ENCODE results near the gene SLC12A1. TPM values are rescaled to one million over a fixed set of nuclear protein-coding genes. Genes with fewer than 3 reads are reported as not detected.

Gene SLC12A1
- polyA plus RNA-seq, 1 of the 3 experiments (the other 2 are of a cell fraction) = not detected

GRCh38 chr15:48292458-48292857, 86.4 kb downstream of the SLC12A1 start:
- Histone ChIP-seq H3K27me3 (ENCODE audit: insufficient read depth) (no peaks in the 10 kb centered on the region), H3K9ac (no peak overlapping the region), H3K4me2 (no peak overlapping the region), H3K4me1 (ENCODE audit: control insufficient read depth in 1 of 2, insufficient read depth in 2 of 2, low read depth in 1 of 2, low read length in 1 of 2) (no peaks in the 10 kb centered on the region), H3K27ac (ENCODE audit: low read depth in 2 of 2, low read length in 1 of 2) (no peak overlapping the region), H3K9me3 (no peaks in the 10 kb centered on the region), H3K9me2 (no peaks in the 10 kb centered on the region), H3K4me3 (ENCODE audit: low read depth in 2 of 2, low read length in 1 of 2) (no peak overlapping the region), H3K79me2 (ENCODE audit: insufficient read depth) (no peaks in the 10 kb centered on the region), H4K20me1 (ENCODE audit: insufficient read depth) (no peaks in the 10 kb centered on the region), H2AFZ (ENCODE audit: low read depth) (no peak overlapping the region), H3K36me3 (replicated peaks in 1 of 2; ENCODE audit: control insufficient read depth in 1 of 2, insufficient read depth in 2 of 2, low read length in 1 of 2) (no peaks in the 10 kb centered on the region), H3F3A (replicated peaks; ENCODE audit: insufficient read depth) (no peaks in the 10 kb centered on the region)
- POLR2A ChIA-PET = no interaction called here
- CTCF ChIA-PET = interaction anchor here (4.4 kb wide), 1 partner anchor 8 kb away, joined by 19 read pairs; no protein-coding TSS in a partner anchor
- DNase-seq = no peak
- 69% methylated on average over 4 of the region's 4 CpGs for whole genome bisulfite sequencing (ENCODE audit: low lambda C conversion rate)
- TF ChIP-seq, protein P1, sequence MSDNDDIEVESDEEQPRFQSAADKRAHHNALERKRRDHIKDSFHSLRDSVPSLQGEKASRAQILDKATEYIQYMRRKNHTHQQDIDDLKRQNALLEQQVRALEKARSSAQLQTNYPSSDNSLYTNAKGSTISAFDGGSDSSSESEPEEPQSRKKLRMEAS (IDR thresholded peaks at IDR 0.05; ENCODE audit: low read depth) = no peak
- TF ChIP-seq TAF1 (IDR thresholded peaks at IDR 0.05; ENCODE audit: borderline replicate concordance, low read depth, low read length) (no peak), NFIC (IDR thresholded peaks at IDR 0.05; ENCODE audit: borderline replicate concordance) (no peak), MXI1 (IDR thresholded peaks at IDR 0.05; ENCODE audit: low read depth, low read length) (no peak), NRF1 (IDR thresholded peaks at IDR 0.05; ENCODE audit: low read depth, low read length) (no peak), FOSL2 (IDR thresholded peaks at IDR 0.05; ENCODE audit: borderline replicate concordance, low read depth) (no peak), ZBTB33 (IDR thresholded peaks at IDR 0.05; ENCODE audit: borderline replicate concordance, low read depth) (no peak), SMC3 (IDR thresholded peaks at IDR 0.05; ENCODE audit: low read depth, low read length) (no peak), TEAD4 (IDR thresholded peaks at IDR 0.05; ENCODE audit: borderline replicate concordance, insufficient read depth) (no peak)

DNA sequence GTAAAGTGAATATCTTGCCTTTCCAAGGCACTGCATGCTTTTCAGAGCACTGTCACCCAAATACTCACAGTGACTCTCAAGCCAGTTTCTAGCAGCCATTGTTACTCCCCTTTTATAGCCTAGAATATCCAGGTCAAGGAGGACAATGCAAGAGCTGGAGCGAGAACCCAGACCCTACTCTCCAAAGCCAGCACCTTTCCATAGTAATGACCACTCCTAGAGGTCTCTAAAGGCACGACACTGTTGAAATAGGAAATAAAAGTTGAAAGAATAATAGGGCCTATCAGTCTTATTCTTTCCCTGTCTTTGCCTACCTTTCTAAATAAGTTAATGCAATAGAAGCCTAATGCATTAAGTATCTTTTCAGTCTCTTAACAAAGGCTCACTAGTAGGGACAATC, 91.6 kb downstream of the SLC12A1 start:
- TF ChIP-seq RAD21 (IDR thresholded peaks at IDR 0.05; ENCODE audit: low read length) = no peak
- WGBS (ENCODE audit: low lambda C conversion rate) = 48% methylated on average over 2 of the region's 2 CpGs
- no peaks in the 10 kb centered on the region for H3K27me3 ChIP-seq (ENCODE audit: insufficient read depth)
- ChIA-PET CTCF (interaction anchor here (2.8 kb wide), 1 partner anchor 11 kb away, joined by 24 read pairs; no protein-coding TSS in a partner anchor), POLR2A (interaction anchor here (0.6 kb wide), 1 partner anchor 218 kb away, joined by 3 read pairs; no protein-coding TSS in a partner anchor)
- no peak overlapping the region for H3K27ac ChIP-seq (ENCODE audit: low read depth in 2 of 2, low read length in 1 of 2)
- H3K36me3 ChIP-seq (replicated peaks in 1 of 2; ENCODE audit: control insufficient read depth in 1 of 2, insufficient read depth in 2 of 2, low read length in 1 of 2) = no peaks in the 10 kb centered on the region
- no peaks in the 10 kb centered on the region for H3K9me2 ChIP-seq
- H3K4me3 ChIP-seq (ENCODE audit: low read depth in 2 of 2, low read length in 1 of 2) = no peak overlapping the region
- H3K9me3 ChIP-seq = no peaks in the 10 kb centered on the region
- no peaks in the 10 kb centered on the region for H4K20me1 ChIP-seq (ENCODE audit: insufficient read depth)
- no peak overlapping the region for H3K9ac ChIP-seq
- no peak overlapping the region for H3K4me2 ChIP-seq
- H3K4me1 ChIP-seq (ENCODE audit: control insufficient read depth in 1 of 2, insufficient read depth in 2 of 2, low read depth in 1 of 2, low read length in 1 of 2) = no peaks in the 10 kb centered on the region
- H2AFZ ChIP-seq (ENCODE audit: low read depth) = no peak overlapping the region
- H3F3A ChIP-seq (replicated peaks; ENCODE audit: insufficient read depth) = no peaks in the 10 kb centered on the region
- no peak for DNase-seq
- no peaks in the 10 kb centered on the region for H3K79me2 ChIP-seq (ENCODE audit: insufficient read depth)

DNA sequence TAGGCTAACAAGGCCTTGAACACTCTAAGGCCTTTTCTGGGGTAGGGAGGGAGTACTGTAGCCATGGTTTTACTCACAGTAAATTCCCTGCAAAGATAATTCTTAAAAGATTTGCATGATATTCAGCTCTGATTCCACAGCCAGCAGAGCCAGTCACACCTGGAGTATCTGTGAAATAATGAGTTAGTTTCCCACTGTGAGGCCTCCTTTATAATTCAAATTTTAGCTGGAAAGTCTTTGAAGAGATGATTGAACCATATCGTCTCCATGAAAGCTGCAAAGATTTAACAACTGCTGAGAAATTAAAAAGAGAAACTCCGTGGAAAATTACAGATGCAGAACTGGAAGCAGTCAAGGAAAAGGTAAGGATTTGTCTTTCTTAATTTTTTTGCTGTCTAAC, 92.8 kb downstream of the SLC12A1 start:
- POLR2A ChIA-PET = no interaction called here
- H3K27me3 ChIP-seq (ENCODE audit: insufficient read depth) = no peaks in the 10 kb centered on the region
- no peak overlapping the region for H2AFZ ChIP-seq (ENCODE audit: low read depth)
- no peak overlapping the region for H3K4me2 ChIP-seq
- TF ChIP-seq PBX3 (IDR thresholded peaks at IDR 0.05) (no peak), RXRA (IDR thresholded peaks at IDR 0.05; ENCODE audit: borderline replicate concordance, low read depth) (no peak), MEF2A (IDR thresholded peaks at IDR 0.05; ENCODE audit: borderline replicate concordance, low read depth) (no peak)
- 65% methylated on average over 2 of the region's 2 CpGs for WGBS (ENCODE audit: low lambda C conversion rate)
- H3K9me2 ChIP-seq = no peaks in the 10 kb centered on the region
- H3K9me3 ChIP-seq = no peaks in the 10 kb centered on the region
- no peak overlapping the region for H3K27ac ChIP-seq (ENCODE audit: low read depth in 2 of 2, low read length in 1 of 2)
- H3K4me3 ChIP-seq (ENCODE audit: low read depth in 2 of 2, low read length in 1 of 2) = no peak overlapping the region
- CTCF ChIA-PET = interaction anchor here (2.8 to 4.2 kb wide), 2 partner anchors 12 to 13 kb away, joined by 21 to 24 read pairs; no protein-coding TSS in a partner anchor
- H3F3A ChIP-seq (replicated peaks; ENCODE audit: insufficient read depth) = no peaks in the 10 kb centered on the region
- no peaks in the 10 kb centered on the region for H3K4me1 ChIP-seq (ENCODE audit: control insufficient read depth in 1 of 2, insufficient read depth in 2 of 2, low read depth in 1 of 2, low read length in 1 of 2)
- no peaks in the 10 kb centered on the region for H3K36me3 ChIP-seq (replicated peaks in 1 of 2; ENCODE audit: control insufficient read depth in 1 of 2, insufficient read depth in 2 of 2, low read length in 1 of 2)
- no peaks in the 10 kb centered on the region for H3K79me2 ChIP-seq (ENCODE audit: insufficient read depth)
- DNase-seq = no peak
- no peaks in the 10 kb centered on the region for H4K20me1 ChIP-seq (ENCODE audit: insufficient read depth)
- H3K9ac ChIP-seq = no peak overlapping the region
